HG03064 (cell line): ENCODE data around the gene HFE.
A peak's percentile ranks its signal among the peaks of the same experiment; 100 is the strongest.
"Not testable (repeated sequence)": the region's sequence is repeated elsewhere in the genome, so short reads cannot be mapped to it uniquely, and the experiment has no call there.

Experiments used
- ATAC-seq: cut with Tn5 transposase; IDR thresholded peaks from one replicate; pipeline ENCODE4 v1.9.1; 2021; ENCODE audit warnings: low read depth; ENCODE audit not compliant: unreplicated experiment

Gene HFE

GRCh38 chr6:26058477-26059033, 28.7 kb upstream of the HFE start:
- not testable (repeated sequence) for ATAC-seq

- no peak for ATAC-seq
Measured at GRCh38 chr6:26059941-26060340, 27.3 kb upstream of the HFE start.

- ATAC-seq: no peak
Measured at GRCh38 chr6:26064619-26065257, 22.5 kb upstream of the HFE start.

- ATAC-seq: peak; percentile 85
Measured at GRCh38 chr6:26065952-26066380, 21.3 kb upstream of the HFE start.

GRCh38 chr6:26067367-26067766, 19.9 kb upstream of the HFE start:
- ATAC-seq: no peak

GRCh38 chr6:26068036-26068435, 19.2 kb upstream of the HFE start:
- ATAC-seq: no peak

- no peak for ATAC-seq
Measured at GRCh38 chr6:26071135-26071534, 16.1 kb upstream of the HFE start.

- ATAC-seq: no peak
Measured at GRCh38 chr6:26075063-26075717, 12.0 kb upstream of the HFE start.

DNA sequence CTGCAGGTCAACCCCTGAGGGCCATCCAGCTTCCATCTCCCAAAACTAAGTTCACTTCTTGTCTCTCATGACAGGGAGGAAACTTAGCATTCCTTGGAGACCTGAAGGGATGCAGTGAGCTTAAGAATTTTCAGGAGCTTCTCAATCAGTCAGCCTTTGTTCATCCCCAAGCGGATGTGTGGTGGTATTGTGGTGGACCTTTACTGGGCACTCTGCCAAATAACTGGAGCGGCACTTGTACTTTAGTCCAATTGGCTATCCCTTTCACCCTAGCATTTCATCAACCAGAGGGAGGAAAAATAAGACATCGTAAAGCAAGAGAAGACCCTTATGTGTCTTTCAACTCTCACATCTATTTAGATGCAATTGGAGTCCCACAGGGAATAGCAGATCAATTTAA, 9.2 kb upstream of the HFE start:
- ATAC-seq: not testable (repeated sequence)

DNA sequence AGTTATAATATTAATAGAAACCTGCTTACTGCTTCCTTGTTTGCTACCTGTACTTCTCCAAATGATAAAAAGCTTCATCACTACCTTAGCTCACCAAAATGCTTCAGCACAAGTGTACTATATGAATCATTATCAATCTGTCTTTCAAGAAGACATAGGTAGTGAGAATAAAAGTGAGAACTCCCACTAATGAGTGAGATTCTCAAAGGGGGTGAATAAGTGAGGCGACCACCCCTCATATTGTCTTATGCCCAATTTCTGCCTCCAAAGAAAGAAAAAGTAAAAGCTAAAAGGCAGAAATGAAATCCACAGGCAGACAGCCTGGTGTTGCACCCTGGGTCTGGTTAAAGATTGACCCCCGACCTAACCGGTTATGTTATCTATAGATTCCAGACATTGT, 6.1 kb upstream of the HFE start:
- ATAC-seq: not testable (repeated sequence)

DNA sequence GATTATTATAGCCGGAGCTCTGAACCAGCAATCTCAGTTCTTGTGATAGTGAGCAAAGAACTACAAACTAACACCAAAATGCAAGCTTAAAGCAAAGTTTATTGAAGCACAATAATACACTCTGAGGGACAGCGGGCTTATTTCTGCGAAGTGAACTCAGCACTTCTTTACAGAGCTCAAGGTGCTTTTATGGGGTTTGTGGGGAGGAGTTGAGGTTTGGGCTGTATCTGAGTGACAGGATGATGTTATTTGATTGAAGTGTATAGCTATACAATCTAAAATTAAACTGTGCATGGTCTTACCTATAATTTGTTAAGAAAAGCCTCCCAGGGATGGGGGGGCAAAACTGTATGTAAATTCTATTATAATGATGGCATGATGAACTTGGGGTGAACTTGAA, 1.0 kb upstream of the HFE start:
- no peak for ATAC-seq

DNA sequence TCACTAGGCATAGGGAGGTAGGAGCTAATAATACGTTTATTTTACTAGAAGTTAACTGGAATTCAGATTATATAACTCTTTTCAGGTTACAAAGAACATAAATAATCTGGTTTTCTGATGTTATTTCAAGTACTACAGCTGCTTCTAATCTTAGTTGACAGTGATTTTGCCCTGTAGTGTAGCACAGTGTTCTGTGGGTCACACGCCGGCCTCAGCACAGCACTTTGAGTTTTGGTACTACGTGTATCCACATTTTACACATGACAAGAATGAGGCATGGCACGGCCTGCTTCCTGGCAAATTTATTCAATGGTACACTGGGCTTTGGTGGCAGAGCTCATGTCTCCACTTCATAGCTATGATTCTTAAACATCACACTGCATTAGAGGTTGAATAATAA, 1.1 kb downstream of the HFE start:
- no peak for ATAC-seq

DNA sequence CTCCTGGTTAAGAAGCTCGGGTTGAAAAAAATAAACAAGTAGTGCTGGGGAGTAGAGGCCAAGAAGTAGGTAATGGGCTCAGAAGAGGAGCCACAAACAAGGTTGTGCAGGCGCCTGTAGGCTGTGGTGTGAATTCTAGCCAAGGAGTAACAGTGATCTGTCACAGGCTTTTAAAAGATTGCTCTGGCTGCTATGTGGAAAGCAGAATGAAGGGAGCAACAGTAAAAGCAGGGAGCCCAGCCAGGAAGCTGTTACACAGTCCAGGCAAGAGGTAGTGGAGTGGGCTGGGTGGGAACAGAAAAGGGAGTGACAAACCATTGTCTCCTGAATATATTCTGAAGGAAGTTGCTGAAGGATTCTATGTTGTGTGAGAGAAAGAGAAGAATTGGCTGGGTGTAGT, 2.0 kb downstream of the HFE start:
- no peak for ATAC-seq

DNA sequence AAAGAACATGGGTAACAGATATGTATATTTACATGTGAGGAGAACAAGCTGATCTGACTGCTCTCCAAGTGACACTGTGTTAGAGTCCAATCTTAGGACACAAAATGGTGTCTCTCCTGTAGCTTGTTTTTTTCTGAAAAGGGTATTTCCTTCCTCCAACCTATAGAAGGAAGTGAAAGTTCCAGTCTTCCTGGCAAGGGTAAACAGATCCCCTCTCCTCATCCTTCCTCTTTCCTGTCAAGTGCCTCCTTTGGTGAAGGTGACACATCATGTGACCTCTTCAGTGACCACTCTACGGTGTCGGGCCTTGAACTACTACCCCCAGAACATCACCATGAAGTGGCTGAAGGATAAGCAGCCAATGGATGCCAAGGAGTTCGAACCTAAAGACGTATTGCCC, 5.2 kb downstream of the HFE start:
- ATAC-seq: no peak

DNA sequence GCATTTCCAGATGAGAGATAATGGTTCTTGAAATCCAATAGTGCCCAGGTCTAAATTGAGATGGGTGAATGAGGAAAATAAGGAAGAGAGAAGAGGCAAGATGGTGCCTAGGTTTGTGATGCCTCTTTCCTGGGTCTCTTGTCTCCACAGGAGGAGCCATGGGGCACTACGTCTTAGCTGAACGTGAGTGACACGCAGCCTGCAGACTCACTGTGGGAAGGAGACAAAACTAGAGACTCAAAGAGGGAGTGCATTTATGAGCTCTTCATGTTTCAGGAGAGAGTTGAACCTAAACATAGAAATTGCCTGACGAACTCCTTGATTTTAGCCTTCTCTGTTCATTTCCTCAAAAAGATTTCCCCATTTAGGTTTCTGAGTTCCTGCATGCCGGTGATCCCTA, 6.8 kb downstream of the HFE start:
- no peak for ATAC-seq

DNA sequence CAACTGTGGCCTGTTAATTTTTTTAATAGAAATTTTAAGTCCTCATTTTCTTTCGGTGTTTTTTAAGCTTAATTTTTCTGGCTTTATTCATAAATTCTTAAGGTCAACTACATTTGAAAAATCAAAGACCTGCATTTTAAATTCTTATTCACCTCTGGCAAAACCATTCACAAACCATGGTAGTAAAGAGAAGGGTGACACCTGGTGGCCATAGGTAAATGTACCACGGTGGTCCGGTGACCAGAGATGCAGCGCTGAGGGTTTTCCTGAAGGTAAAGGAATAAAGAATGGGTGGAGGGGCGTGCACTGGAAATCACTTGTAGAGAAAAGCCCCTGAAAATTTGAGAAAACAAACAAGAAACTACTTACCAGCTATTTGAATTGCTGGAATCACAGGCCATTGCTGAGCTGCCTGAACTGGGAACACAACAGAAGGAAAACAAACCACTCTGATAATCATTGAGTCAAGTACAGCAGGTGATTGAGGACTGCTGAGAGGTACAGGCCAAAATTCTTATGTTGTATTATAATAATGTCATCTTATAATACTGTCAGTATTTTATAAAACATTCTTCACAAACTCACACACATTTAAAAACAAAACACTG, 10.1 kb downstream of the HFE start:
- no peak for ATAC-seq

DNA sequence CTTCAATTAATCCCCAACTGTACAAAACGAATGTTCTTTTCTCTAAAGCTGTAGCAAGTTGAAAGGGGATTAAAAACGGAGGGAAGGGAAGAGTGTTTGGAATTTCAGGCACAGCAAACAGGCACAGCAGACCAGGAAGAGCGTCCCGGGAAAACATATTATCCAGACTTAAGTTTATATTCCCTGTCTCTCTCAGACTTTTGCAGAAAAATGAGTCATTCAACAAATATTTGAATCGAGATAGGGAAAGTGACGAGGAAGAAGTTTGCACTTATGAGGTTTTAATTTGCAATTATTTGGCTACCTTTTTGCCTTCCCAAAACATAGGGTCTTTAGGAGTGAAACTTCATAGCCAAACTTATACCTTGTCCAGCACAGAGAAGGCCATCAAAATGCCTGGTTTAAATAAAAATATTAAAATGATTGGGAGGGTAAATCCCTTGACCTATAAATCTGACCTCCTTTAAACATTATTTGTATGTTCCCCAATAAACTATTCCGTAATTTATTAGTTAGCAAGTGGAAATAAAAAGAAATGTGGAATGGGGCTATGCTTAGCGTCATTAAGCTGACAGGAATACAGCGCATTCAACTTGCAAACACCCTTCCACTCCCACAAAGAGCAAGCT, 16.0 kb downstream of the HFE start:
- ATAC-seq: peak; percentile 54

GRCh38 chr6:26103770-26104456, 16.7 kb downstream of the HFE start:
- ATAC-seq: peak; percentile 79

DNA sequence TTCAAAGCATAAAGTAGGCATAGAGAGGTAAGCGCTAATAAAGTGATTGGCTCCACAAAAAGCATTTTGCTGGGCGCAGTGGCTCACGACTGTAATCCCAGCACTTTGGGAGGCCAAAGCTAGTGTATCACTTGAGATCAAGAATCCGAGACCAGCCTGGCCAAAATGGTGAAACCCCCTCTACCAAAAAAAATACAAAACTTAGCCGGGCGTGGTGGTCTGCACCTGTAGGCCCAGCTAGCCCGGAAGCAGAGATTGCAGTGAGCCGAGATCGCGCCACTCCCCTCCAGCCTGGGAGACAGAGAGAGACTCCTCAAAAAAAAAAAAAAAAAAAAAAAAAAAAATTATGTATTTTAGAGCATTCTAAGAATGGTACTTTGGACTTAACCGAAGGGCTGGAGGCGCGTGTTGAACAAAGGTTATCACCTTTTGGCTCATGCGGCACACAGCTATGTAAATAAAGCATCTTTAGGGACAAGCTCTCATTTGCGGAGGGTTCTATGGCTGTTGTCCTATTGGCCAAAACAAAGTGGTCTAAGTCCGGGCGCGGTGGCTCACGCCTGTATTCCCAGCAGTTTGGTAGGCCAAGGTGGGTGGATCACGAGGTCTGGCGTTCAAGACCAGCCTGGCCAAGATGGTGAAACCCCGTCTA, 17.4 kb downstream of the HFE start:
- ATAC-seq: no peak

- no peak for ATAC-seq
Measured at GRCh38 chr6:26105109-26105730, 18.0 kb downstream of the HFE start.
